Body of pancreas (tissue), 4 donors: ENCODE data around the gene MPL.

ENCODE experiments used
- CTCF ChIP-seq, 7 experiments: fragments of 450-650 bp in 4 of 7; fragments of 200-600 bp in 3 of 7; sonication (generic) in 3 of 7; IDR thresholded peaks; one replicate each; pipeline ENCODE4 v1.5.1; 2016 to 2019; ENCODE audit warnings: antibody characterized with exemption in 7 of 7
- POLR2A ChIP-seq, 3 donors: fragments of 450-650 bp; IDR thresholded peaks; one replicate each; pipeline ENCODE4 v1.6.1; 2016; ENCODE audit warnings: antibody characterized with exemption in 3 of 3, mild to moderate bottlenecking in 2 of 3

DNA sequence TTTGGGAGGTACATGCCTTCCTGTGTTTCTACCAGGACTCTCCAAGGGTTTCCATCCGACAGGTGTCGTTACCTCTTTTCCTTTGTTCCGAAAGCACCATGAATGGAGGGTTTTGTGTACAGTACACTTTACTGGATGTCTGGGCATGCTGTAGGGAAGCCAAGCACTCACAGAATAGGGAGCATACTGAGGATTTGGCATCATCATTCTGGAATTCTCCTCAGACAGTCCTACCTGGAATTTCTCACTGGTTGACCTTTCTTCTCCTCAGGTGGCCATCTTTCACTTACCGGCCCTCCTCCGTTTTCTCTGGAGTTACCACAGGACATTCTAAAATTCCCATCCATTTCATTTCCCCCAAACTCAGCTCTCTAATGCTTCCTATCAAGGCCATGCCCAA, 5.9 kb upstream of the MPL start:
- no peak for TF ChIP-seq CTCF (IDR thresholded peaks at IDR 0.05)
- no peak for TF ChIP-seq POLR2A (IDR thresholded peaks at IDR 0.05)
